ENCODE measurements around the gene EMC9.

EMC9 gene

GRCh38 chr14:24136684-24137528, 4.5 kb downstream of the EMC9 start:
- H3K36me3 ChIP-seq (replicated peaks; ENCODE audit: insufficient read depth, low read length) = 0 out of 2 replicates have a peak, but pooled peaks cover 2% of the 10 kb centered on the region
- peaks cover 11% of the 10 kb centered on the region; the same call in 1 of the 2 replicates for H3K4me1 ChIP-seq (ENCODE audit: low read length)
- peak overlapping the region; percentile 76 for H3K4me2 ChIP-seq (ENCODE audit: low read depth, low read length)
- no peak overlapping the region for H2AFZ ChIP-seq (ENCODE audit: low read length)
- H3K9ac ChIP-seq (ENCODE audit: low read length) = peak overlapping the region; percentile 81; the same call in 1 of the 2 replicates
- no peaks in the 10 kb centered on the region for H3K9me2 ChIP-seq (replicated peaks; ENCODE audit: insufficient read depth, low read length)
- H3K4me3 ChIP-seq (ENCODE audit: low read length) = peak overlapping the region; percentile 74
- no peaks in the 10 kb centered on the region for H4K20me1 ChIP-seq (ENCODE audit: insufficient read depth, low read length)
- DNase-seq = no peak
- no peaks in the 10 kb centered on the region for H3K27me3 ChIP-seq (replicated peaks; ENCODE audit: insufficient read depth, low read length)
- peaks cover 43% of the 10 kb centered on the region for H3K79me2 ChIP-seq (ENCODE audit: low read length)
- no peak for TF ChIP-seq EZH2 (optimal IDR thresholded peaks at IDR 0.05; ENCODE audit: low read depth, low read length)
- TF ChIP-seq EZH2phosphoT487 (IDR thresholded peaks at IDR 0.05; ENCODE audit: low read length) = no peak
- TF ChIP-seq CTCF (IDR thresholded peaks at IDR 0.05; ENCODE audit: low read length) = no peak
- peak overlapping the region; percentile 35; the same call in 1 of the 2 replicates for H3K27ac ChIP-seq (ENCODE audit: low read length)
- H3K9me3 ChIP-seq (replicated peaks; ENCODE audit: insufficient read depth, low read length) = no peaks in the 10 kb centered on the region
- peaks cover 5% of the 10 kb centered on the region for H3F3A ChIP-seq (ENCODE audit: insufficient read depth, low read length)

- H3K27ac ChIP-seq (ENCODE audit: low read length) = peak within 1 kb of the TSS; percentile 35; the same call in 1 of the 2 replicates
- H3K4me3 ChIP-seq (ENCODE audit: low read length) = peak within 1 kb of the TSS; percentile 74
- no peaks in the 10 kb centered on the region for H3K27me3 ChIP-seq (replicated peaks; ENCODE audit: insufficient read depth, low read length)
- H3K9me3 ChIP-seq (replicated peaks; ENCODE audit: insufficient read depth, low read length) = no peaks in the 10 kb centered on the region
- peak within 1 kb of the TSS; percentile 81 for H3K9ac ChIP-seq (ENCODE audit: low read length)
- peak within 1 kb of the TSS; percentile 77 for H3K4me2 ChIP-seq (ENCODE audit: low read depth, low read length)
- H2AFZ ChIP-seq (ENCODE audit: low read length) = peak within 1 kb of the TSS; percentile 81
- 0 out of 2 replicates have a peak, but pooled peaks cover 2% of the 10 kb centered on the region for H3F3A ChIP-seq (ENCODE audit: insufficient read depth, low read length)
- TF ChIP-seq EZH2phosphoT487 (IDR thresholded peaks at IDR 0.05; ENCODE audit: low read length) (no peak), CTCF (IDR thresholded peaks at IDR 0.05; ENCODE audit: low read length) (no peak), EZH2 (optimal IDR thresholded peaks at IDR 0.05; ENCODE audit: low read depth, low read length) (no peak)
- no peaks in the 10 kb centered on the region for H3K9me2 ChIP-seq (replicated peaks; ENCODE audit: insufficient read depth, low read length)
- no peaks in the 10 kb centered on the region for H4K20me1 ChIP-seq (ENCODE audit: insufficient read depth, low read length)
- 0 out of 2 replicates have a peak, but pooled peaks cover 2% of the 10 kb centered on the region for H3K36me3 ChIP-seq (replicated peaks; ENCODE audit: insufficient read depth, low read length)
- DNase-seq = peak; percentile 76
- peaks cover 11% of the 10 kb centered on the region; the same call in 1 of the 2 replicates for H3K4me1 ChIP-seq (ENCODE audit: low read length)
- peaks cover 43% of the 10 kb centered on the region for H3K79me2 ChIP-seq (ENCODE audit: low read length)
Measured at GRCh38 chr14:24135834-24136683, 5.3 kb downstream of the EMC9 start, which contains the start of gene PSME1. Gene PSME1, plus strand, starts transcription at chr14:24136194. Its CDS starts 69 bp downstream, at chr14:24136263.

GRCh38 chr14:24135584-24135833, 5.9 kb downstream of the EMC9 start:
- Histone ChIP-seq H3K79me2 (ENCODE audit: low read length) (peaks cover 40% of the 10 kb centered on the region), H3K36me3 (replicated peaks; ENCODE audit: insufficient read depth, low read length) (0 out of 2 replicates have a peak, but pooled peaks cover 2% of the 10 kb centered on the region), H4K20me1 (ENCODE audit: insufficient read depth, low read length) (no peaks in the 10 kb centered on the region), H3K4me2 (ENCODE audit: low read depth, low read length) (peak overlapping the region; percentile 77), H2AFZ (ENCODE audit: low read length) (peak overlapping the region; percentile 81), H3K9ac (ENCODE audit: low read length) (peak overlapping the region; percentile 45; the same call in 1 of the 2 replicates), H3K27ac (ENCODE audit: low read length) (peak overlapping the region; percentile 29; the same call in 1 of the 2 replicates), H3K9me3 (replicated peaks; ENCODE audit: insufficient read depth, low read length) (no peaks in the 10 kb centered on the region), H3K9me2 (replicated peaks; ENCODE audit: insufficient read depth, low read length) (no peaks in the 10 kb centered on the region), H3K4me1 (ENCODE audit: low read length) (peaks cover 11% of the 10 kb centered on the region; the same call in 1 of the 2 replicates), H3K4me3 (ENCODE audit: low read length) (peak overlapping the region; percentile 64), H3K27me3 (replicated peaks; ENCODE audit: insufficient read depth, low read length) (no peaks in the 10 kb centered on the region), H3F3A (ENCODE audit: insufficient read depth, low read length) (0 out of 2 replicates have a peak, but pooled peaks cover 2% of the 10 kb centered on the region)
- TF ChIP-seq EZH2phosphoT487 (IDR thresholded peaks at IDR 0.05; ENCODE audit: low read length) = no peak
- no peak for TF ChIP-seq CTCF (IDR thresholded peaks at IDR 0.05; ENCODE audit: low read length)
- DNase-seq = no peak
